Measurements from ENCODE around the gene UBXN4.

DNA sequence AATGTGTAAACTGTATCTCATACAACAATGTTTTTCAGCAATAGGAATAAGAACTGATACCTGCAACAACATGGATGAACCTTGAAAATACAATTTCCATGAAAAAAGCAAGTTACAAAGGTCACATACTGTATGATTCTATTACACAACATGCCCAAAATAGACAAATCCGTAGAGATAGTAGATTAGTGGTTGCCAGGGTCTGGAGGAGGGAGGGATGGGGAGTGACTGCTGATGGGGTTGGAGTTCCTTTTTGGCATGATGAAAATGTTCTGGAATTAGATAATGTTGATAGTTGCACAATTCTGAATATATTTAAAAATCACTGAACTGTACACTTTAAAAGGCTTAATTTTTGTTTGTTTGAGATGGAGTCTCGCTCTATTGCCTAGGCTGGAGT lies 33.8 kb downstream of the UBXN4 start:
- no peak for TF ChIP-seq CTCF (IDR thresholded peaks at IDR 0.05; ENCODE audit: low read length)
- TF ChIP-seq EZH2 (IDR thresholded peaks at IDR 0.05; ENCODE audit: borderline replicate concordance, low read length): no peak

Data from OCI-LY1 (cell line).